NCI-H2081 (cell line): Measurements from ENCODE around the gene HCK.

Source experiments
- DNase-seq, 2 experiments: peaks; one replicate each; lab custom pipeline; 2025; lab: John Stamatoyannopoulos, UW

The HCK gene

GRCh38 chr20:32057656-32058184 lies 5.7 kb downstream of the HCK start:
- no peak for DNase-seq

- no peak for DNase-seq
These were observed 7.1 kb downstream of the HCK start for GRCh38 chr20:32059189-32059588.

GRCh38 chr20:32062776-32063170 lies 10.7 kb downstream of the HCK start:
- no peak for DNase-seq

- no peak for DNase-seq
These were observed 11.7 kb downstream of the HCK start for GRCh38 chr20:32063695-32064094.

GRCh38 chr20:32064667-32065066 lies 12.6 kb downstream of the HCK start:
- no peak for DNase-seq

- no peak for DNase-seq
These were observed 15.3 kb downstream of the HCK start for GRCh38 chr20:32067234-32067821.

- DNase-seq = no peak
These were observed 16.1 kb downstream of the HCK start for GRCh38 chr20:32068174-32068573.

GRCh38 chr20:32069711-32070110 lies 17.7 kb downstream of the HCK start:
- DNase-seq = no peak

- DNase-seq = peak in 1 of 2 experiments; percentile 5
These were observed 18.2 kb downstream of the HCK start for GRCh38 chr20:32070282-32070681.

- no peak for DNase-seq
These were observed 18.7 kb downstream of the HCK start for GRCh38 chr20:32070690-32071213.

- no peak for DNase-seq
These were observed 19.5 kb downstream of the HCK start for GRCh38 chr20:32071395-32072167.

GRCh38 chr20:32072168-32072750 lies 20.2 kb downstream of the HCK start:
- DNase-seq = peak; percentile 15 to 63

- DNase-seq = no peak
These were observed 23.5 kb downstream of the HCK start for GRCh38 chr20:32075534-32075933.

- no peak for DNase-seq
These were observed 25.1 kb downstream of the HCK start for GRCh38 chr20:32077190-32077589.

- no peak for DNase-seq
These were observed 26.3 kb downstream of the HCK start for GRCh38 chr20:32078322-32078721.

GRCh38 chr20:32078791-32079190 lies 26.7 kb downstream of the HCK start:
- no peak for DNase-seq

- DNase-seq = no peak
These were observed 27.6 kb downstream of the HCK start for GRCh38 chr20:32079655-32080109.

- no peak for DNase-seq
These were observed 28.7 kb downstream of the HCK start for GRCh38 chr20:32080783-32081182.

GRCh38 chr20:32083469-32083868 lies 31.4 kb downstream of the HCK start:
- no peak for DNase-seq

GRCh38 chr20:32087070-32087469 lies 35.0 kb downstream of the HCK start:
- no peak for DNase-seq

- DNase-seq = no peak
These were observed 36.7 kb downstream of the HCK start for GRCh38 chr20:32088759-32089158.

- no peak for DNase-seq
These were observed 37.8 kb downstream of the HCK start for GRCh38 chr20:32089637-32090362.
